GM12865 (cell line): ENCODE measurements around the gene LRRC39.
"Not testable (repeated sequence)": the region's sequence is repeated elsewhere in the genome, so short reads cannot be mapped to it uniquely, and the experiment has no call there.

ENCODE experiments used
- DNase-seq: peaks from one replicate; pipeline ENCODE4 v3.0.0; 2010; ENCODE audit warnings: low read depth
- H3K4me3 ChIP-seq: 2 replicates; pipeline ENCODE4 v1.5.1; 2011; ENCODE audit warnings: mild to moderate bottlenecking, low read depth, low read length, control low read depth
- CTCF ChIP-seq: IDR thresholded peaks from 2 replicates; pipeline ENCODE4 v1.5.1; 2011; ENCODE audit warnings: low read length, control low read depth, low read depth, inconsistent platforms; ENCODE audit not compliant: insufficient read depth; ENCODE audit errors: missing control alignments

The LRRC39 gene

GRCh38 chr1:100206301-100206700, 28.2 kb upstream of the LRRC39 start:
- DNase-seq: no peak
- no peak overlapping the region for H3K4me3 ChIP-seq
- TF ChIP-seq CTCF: no peak

- DNase-seq, H3K4me3 ChIP-seq: not testable (repeated sequence)
These were observed 27.5 kb upstream of the LRRC39 start for GRCh38 chr1:100205593-100205992.

GRCh38 chr1:100205103-100205502, 27.0 kb upstream of the LRRC39 start:
- not testable (repeated sequence) for H3K4me3 ChIP-seq, DNase-seq

GRCh38 chr1:100202703-100203102, 24.6 kb upstream of the LRRC39 start:
- H3K4me3 ChIP-seq, DNase-seq: not testable (repeated sequence)

GRCh38 chr1:100200060-100200459, 22.0 kb upstream of the LRRC39 start:
- not testable (repeated sequence) for DNase-seq

GRCh38 chr1:100198596-100198995, 20.5 kb upstream of the LRRC39 start:
- no peak for TF ChIP-seq CTCF
- no peak overlapping the region for H3K4me3 ChIP-seq
- no peak for DNase-seq

More at GRCh38 chr1:100200060-100200459, 22.0 kb upstream of the LRRC39 start:
- H3K4me3 ChIP-seq: not testable (repeated sequence)

GRCh38 chr1:100188617-100189016, 10.6 kb upstream of the LRRC39 start:
- TF ChIP-seq CTCF: no peak
- DNase-seq: peak; percentile 39
- H3K4me3 ChIP-seq: no peak overlapping the region

- no peak overlapping the region for H3K4me3 ChIP-seq
- DNase-seq: no peak
- no peak for TF ChIP-seq CTCF
These were observed 9.9 kb upstream of the LRRC39 start for GRCh38 chr1:100187912-100188311.

- no peak for TF ChIP-seq CTCF
- no peak overlapping the region for H3K4me3 ChIP-seq
- peak; percentile 57 for DNase-seq
These were observed 6.5 kb upstream of the LRRC39 start for GRCh38 chr1:100184536-100184935.
